CD4-positive, alpha-beta T cell treated with Interferon alpha-2 for 1 hour (primary cell): Measurements from ENCODE around the gene CACNA1C.

Experiments
- DNase-seq, 2 donors: peaks; one replicate each; pipeline ENCODE4 v3.0.0-alpha.2; 2020 to 2022

Gene CACNA1C

GRCh38 chr12:2328661-2329060 is 275.9 kb downstream of the CACNA1C start:
- DNase-seq: no peak

DNA sequence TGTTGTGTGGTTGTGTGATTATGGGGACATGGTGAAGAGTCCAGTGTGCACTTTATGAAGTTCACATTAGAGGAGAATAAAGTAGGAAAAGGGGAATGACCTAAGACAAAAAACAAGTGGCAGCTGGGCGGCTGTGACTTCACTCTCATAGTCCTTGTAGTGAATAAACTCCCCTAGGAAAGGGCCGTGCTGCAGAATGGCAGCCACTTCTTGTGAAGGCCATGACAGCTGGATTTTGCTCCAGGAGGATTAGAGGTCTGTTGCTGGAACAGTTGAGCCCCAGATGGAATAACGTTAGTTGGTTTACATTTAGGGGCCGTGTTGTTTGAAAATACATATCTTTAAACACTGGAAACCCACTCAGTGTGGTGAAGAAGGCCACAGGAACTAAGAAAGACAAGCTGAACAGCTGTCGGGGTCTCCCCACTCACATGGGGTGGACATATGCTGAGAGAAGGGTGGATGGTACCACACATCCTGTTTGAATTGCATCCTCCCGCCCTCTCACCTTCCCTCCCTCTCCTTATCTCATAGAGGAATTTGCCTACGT is 276.9 kb downstream of the CACNA1C start:
- no peak for DNase-seq

DNA sequence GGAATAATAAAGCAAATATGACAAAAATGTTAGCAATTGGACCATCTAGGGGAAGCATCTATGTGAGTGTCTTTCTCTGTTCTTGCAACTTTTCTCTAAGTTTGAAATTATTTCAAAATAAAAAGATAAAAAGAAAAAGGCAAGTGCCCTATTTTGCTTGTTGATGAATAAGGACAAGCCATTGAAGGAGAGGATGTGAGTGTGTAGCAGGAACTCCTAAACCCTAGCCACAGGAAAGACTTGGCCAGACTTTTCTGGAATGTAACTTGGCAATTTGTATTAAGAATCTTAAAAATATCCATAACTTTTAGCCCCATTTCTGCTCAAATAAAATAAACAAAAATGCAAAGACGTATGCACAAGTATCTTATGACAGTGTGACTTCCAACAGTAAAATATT is 279.4 kb downstream of the CACNA1C start:
- DNase-seq: no peak

DNA sequence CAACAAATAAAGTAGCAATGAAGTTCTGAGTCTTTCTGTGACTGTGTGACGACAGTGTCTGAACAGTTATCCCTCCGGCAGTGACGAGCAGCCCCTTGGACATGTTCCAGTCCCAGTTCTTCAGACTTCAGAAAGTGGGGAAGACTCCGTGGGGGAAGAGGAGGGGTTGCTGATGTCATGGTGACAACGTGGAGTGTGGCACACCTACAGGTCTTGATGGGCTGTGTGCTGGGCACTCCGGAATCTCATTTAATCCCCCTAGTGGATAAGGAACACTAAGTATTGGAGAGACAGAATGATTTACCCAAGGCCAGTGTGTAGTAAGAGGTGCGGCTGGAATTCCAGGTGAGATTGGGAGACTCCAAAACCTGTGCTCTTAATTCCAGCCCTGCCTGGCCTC is 280.2 kb downstream of the CACNA1C start:
- DNase-seq: no peak

DNA sequence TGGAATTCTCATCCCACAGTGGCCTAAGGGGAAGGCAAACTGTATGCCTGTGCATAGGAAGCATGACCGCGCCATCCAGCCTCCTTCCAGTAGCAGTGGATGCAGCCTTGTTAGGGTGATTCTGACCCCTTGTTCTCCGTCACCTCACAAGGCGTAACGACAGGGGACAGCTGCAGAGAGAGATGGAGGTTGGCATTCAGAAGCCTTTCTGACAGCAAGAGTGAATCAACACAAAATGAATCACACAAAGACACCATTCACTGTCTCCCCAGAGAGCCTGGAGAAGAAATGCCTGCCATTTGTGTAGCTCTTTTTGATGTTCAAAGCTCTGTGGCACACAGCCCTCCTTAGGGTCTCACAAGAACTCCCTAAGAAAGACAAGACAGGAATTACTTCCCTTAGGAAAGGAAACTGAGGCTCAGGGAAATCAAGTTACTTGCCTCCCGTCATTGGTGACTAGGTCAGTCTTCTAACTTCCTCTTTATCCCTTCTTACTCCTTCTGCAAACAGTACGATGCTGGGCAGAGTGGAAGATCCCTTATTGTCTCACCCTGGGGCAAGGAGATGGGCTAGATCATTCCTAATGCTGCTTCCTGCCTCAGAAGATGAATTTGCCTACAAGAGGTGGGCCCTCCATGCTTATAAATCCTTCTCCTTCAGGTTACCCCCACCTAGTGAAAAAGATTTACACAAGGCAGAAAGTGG is 280.9 kb downstream of the CACNA1C start:
- DNase-seq: no peak

GRCh38 chr12:2334271-2334670 is 281.5 kb downstream of the CACNA1C start:
- no peak for DNase-seq

GRCh38 chr12:2334689-2335088 is 281.9 kb downstream of the CACNA1C start:
- DNase-seq: no peak

DNA sequence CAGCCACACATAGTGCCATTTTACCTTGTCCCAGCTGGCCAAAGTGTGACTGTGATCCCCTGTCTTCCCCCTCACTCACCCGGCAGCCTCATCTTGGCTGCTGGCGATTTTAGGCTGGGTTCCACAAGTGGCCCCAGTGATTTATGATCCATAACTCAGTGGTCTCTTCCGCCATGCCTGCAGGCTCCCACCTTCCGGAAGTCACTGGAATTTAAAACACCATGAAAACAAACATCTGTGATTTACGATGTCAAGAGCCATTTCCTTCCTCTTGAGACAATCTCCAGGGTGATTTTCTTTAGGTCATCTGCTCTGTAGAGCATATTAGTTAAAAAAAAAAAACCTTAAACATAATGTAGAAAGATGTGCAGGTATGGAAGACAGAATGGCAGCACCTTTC is 282.3 kb downstream of the CACNA1C start:
- DNase-seq: no peak

GRCh38 chr12:2335513-2335912 is 282.7 kb downstream of the CACNA1C start:
- DNase-seq: no peak

DNA sequence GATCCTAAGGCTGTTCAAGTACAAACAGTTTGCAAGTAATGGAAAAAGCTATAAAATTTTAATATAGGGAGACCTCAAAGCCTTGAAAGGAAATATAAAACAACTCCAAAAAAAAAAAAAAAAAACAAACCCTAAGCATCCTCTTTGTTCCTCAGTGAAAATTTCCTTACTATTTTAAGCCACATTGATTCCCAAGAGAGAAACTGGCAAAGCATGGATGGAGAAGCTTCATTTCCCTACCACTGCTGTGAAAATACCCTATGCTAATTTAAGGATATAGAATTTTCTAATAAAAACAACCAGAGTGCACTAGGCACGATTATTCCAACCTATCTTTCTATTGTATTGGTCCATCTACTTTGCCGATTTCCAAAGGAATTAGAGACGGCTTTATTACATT is 283.1 kb downstream of the CACNA1C start:
- no peak for DNase-seq

DNA sequence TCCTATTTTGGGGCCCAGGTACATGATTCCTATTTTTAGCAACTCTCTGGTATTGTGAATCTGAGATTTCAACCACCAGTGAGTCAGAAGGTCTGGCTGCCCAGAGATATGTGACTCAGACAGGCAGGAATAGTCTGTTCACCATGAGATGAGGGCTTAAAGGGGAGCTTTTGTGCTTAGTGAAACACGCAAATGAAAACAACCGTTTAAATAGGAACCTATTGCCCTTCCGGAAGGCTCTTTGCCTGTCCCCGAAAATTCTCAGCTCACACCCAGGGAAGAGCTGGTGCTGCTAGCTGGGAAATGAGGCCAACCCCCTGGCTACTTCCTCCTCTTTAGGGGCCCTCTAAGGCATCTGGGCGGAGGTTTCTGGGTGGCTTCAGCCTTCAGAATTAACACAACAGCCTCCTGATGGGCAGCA is 283.6 kb downstream of the CACNA1C start:
- peak in 1 of 2 donors; percentile 29 for DNase-seq

DNA sequence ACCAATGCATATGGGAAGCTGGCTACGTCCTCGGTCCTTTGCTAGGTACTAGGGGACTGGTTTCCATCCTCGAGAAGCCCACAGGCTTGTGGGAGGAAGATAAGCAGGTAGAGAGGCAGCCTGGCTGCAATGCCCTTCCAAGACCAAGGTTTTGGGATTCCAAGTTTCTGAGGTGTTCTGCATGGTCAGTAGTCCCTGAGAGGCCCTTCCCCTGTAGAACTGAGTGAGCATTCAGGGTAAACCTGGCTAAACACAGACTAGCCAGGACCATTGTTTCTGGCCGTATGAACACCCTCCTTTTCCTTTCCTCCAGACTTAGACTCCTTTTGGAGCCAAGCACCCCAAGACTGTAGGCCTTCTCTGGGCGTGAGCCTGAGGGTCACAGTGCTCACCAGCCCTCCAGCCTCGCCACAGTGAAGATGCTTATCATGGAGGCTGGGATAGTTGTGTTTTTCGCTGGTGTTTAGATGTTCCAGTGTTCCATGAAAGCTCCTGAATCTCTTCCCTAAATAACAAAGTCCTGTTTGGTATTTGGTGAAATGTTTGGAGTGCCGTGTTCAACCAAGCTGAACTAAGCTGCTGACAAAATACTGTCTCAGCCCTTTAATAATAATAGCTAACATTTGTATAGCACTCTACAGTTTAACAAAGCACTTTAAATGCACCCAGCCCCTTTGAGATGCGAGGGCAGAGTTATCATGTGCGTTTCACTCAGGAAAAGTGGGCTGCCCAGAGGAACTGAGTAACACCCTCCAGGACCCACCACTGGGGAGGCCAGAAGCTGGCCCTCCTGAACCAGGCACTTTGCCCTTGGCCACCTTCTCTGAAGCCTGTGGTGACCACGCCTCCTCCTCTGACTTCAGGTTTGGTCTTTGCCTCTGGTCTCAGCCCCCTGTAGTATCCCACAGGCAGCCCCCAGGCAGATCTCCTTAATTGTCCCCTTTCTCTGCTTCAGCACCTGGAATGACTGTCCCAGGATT is 284.5 kb downstream of the CACNA1C start:
- DNase-seq: no peak

GRCh38 chr12:2338381-2338780 is 285.6 kb downstream of the CACNA1C start:
- DNase-seq: no peak

GRCh38 chr12:2338991-2339431 is 286.2 kb downstream of the CACNA1C start:
- DNase-seq: no peak

- no peak for DNase-seq
Observed at GRCh38 chr12:2341051-2341751, 288.4 kb downstream of the CACNA1C start.

- DNase-seq: peak in 1 of 2 donors; percentile 11
Observed at GRCh38 chr12:2341871-2342270, 289.1 kb downstream of the CACNA1C start.

DNA sequence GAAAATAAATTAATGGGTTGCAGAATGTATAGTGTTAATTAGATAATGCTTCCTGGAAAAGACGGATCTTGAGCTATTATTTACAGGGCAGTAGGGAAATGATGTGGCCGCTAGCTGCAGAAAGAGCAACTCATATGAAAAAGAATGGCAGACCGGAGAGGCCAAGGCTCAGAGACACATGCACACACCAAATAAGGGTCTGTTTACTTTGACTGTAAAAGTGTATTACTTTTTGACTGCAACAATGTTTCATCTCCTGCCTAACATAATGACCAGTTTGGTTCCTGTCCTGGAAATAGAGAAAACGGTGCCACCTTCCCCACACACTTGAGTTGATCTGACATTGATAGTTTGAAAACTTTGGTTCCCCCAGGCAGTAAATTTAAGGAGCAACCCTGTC is 290.9 kb downstream of the CACNA1C start:
- no peak for DNase-seq

DNA sequence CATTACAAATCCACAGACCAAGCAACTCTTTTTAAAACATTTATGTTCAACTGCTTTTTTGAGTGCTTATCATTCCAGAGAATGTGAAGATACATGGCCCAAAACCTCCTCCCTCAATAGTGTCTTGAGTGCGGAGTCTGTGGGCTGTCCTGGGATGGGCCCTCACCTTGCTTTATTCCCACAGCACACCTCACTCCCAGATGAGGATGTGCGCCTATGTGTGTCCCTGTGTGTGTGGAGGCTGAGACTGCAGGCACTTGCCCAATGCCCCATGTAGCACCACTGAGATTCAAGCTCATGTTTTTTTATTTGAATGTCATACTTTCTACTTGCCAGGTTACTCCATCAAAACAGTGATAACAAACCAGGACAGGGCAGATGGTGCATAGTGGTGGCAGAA is 291.7 kb downstream of the CACNA1C start:
- no peak for DNase-seq

DNA sequence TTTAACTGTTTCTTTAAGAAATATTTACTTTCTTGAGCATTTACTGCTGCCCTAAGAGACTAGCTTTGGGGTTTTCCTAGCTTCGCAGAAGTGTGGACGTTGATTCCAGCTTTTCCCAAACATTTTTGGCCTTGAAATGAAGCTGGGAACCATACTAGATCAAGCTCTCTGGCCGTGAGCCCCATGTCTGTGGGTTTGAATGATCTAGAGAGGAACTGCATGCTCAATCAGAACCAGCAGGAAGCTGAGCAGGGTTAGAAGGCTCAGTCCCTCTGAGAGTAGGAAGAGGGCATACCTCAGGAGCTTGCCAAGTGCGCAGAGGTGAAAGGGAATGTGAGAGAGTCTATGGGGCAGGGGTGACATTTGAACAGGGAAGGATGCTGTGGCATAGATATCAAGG is 292.1 kb downstream of the CACNA1C start:
- DNase-seq: no peak

- no peak for DNase-seq
Observed at GRCh38 chr12:2345902-2346301, 293.1 kb downstream of the CACNA1C start.

GRCh38 chr12:2346416-2346815 is 293.6 kb downstream of the CACNA1C start:
- DNase-seq: no peak

DNA sequence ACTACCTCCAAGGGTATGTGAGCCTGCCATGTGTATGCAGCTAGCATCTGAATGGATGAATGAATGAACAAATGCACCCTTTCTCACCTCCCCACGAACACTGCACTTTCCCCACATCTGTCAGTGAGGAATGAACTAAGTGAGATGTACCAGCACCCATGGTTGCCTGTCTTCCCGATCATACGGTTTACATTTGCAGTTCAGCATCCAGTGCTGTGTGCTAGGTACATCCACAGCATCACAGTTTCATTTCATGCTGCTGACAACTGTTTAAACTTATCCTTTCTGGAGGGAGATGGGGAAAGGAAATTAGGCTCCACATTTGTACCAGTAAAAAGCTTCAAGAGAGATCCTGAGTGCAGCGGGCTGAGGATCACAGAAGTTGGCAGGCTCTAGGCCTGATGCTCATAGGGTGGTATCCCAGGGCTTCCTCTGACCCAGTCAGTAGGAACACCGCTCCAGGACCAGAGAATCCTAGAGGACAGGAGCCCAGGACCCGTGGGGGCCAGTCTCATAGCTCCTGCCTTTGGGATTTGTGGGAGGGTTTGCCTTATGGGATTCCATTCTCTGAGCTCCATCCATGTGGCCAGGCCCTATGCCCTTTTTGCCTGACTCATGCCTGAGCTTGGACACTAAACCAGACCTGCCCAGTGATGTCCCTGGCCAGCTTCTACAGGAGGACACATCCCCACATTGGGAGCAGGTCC is 294.5 kb downstream of the CACNA1C start:
- DNase-seq: no peak
